Astrocyte (in vitro differentiated cells and primary cell): Measurements from ENCODE around the gene TGIF1.

Experiments
- EZH2 ChIP-seq: IDR thresholded peaks from 2 replicates; pipeline ENCODE4 v1.6.1; 2012; ENCODE audit warnings: mild to moderate bottlenecking, low read length, inconsistent platforms; ENCODE audit not compliant: insufficient read depth
- TF ChIP-seq, protein P1 (sequence below): IDR thresholded peaks from 2 replicates; pipeline ENCODE4 v1.5.1; 2011; ENCODE audit warnings: low read depth, mild to moderate bottlenecking, inconsistent platforms, low read length, moderate library complexity; ENCODE audit not compliant: insufficient read depth

GRCh38 chr18:3508576-3509549 is 58.9 kb downstream of the TGIF1 start:
- TF ChIP-seq, protein P1, sequence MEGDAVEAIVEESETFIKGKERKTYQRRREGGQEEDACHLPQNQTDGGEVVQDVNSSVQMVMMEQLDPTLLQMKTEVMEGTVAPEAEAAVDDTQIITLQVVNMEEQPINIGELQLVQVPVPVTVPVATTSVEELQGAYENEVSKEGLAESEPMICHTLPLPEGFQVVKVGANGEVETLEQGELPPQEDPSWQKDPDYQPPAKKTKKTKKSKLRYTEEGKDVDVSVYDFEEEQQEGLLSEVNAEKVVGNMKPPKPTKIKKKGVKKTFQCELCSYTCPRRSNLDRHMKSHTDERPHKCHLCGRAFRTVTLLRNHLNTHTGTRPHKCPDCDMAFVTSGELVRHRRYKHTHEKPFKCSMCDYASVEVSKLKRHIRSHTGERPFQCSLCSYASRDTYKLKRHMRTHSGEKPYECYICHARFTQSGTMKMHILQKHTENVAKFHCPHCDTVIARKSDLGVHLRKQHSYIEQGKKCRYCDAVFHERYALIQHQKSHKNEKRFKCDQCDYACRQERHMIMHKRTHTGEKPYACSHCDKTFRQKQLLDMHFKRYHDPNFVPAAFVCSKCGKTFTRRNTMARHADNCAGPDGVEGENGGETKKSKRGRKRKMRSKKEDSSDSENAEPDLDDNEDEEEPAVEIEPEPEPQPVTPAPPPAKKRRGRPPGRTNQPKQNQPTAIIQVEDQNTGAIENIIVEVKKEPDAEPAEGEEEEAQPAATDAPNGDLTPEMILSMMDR: no peak
- no peak for TF ChIP-seq EZH2
